Measurements from ENCODE around the gene CKAP4. TPM values are rescaled to one million over a fixed set of nuclear protein-coding genes. Genes with fewer than 3 reads are reported as not detected.

Gene CKAP4
- total RNA-seq, 4 donors from 2014 or later = 15.5 to 24.5 (median 21.0) TPM

- H3K4me1 ChIP-seq = peaks cover 0 to 3% (median 0%) of the 10 kb centered on the region in 4 donors
Measured at GRCh38 chr12:106273491-106273890, 25.7 kb upstream of the CKAP4 start.

GRCh38 chr12:106271575-106272505 lies 24.0 kb upstream of the CKAP4 start:
- H3K9me3 ChIP-seq = no peaks in the 10 kb centered on the region
- H3K4me3 ChIP-seq = no peak overlapping the region
- no peaks in the 10 kb centered on the region for H3K36me3 ChIP-seq
- TF ChIP-seq CTCF (IDR thresholded peaks at IDR 0.05) = no peak
- TF ChIP-seq POLR2A (IDR thresholded peaks at IDR 0.05) = no peak
- no peaks in the 10 kb centered on the region for H3K27me3 ChIP-seq
- no peak overlapping the region for H3K27ac ChIP-seq
- no peak for DNase-seq
- peaks cover 0 to 3% (median 0%) of the 10 kb centered on the region in 4 donors for H3K4me1 ChIP-seq

More at GRCh38 chr12:106273491-106273890, 25.7 kb upstream of the CKAP4 start:
- Histone ChIP-seq H3K27ac (no peak overlapping the region), H3K36me3 (no peaks in the 10 kb centered on the region), H3K4me3 (no peak overlapping the region), H3K9me3 (no peaks in the 10 kb centered on the region), H3K27me3 (no peaks in the 10 kb centered on the region)
- DNase-seq = no peak
- TF ChIP-seq POLR2A (IDR thresholded peaks at IDR 0.05) (no peak), CTCF (IDR thresholded peaks at IDR 0.05) (no peak)

GRCh38 chr12:106269150-106269771 lies 21.4 kb upstream of the CKAP4 start:
- DNase-seq = no peak
- no peak for TF ChIP-seq CTCF (IDR thresholded peaks at IDR 0.05)
- no peak for TF ChIP-seq POLR2A (IDR thresholded peaks at IDR 0.05)

GRCh38 chr12:106267535-106267934 lies 19.7 kb upstream of the CKAP4 start:
- Histone ChIP-seq H3K36me3 (no peaks in the 10 kb centered on the region), H3K4me1 (no peaks in the 10 kb centered on the region), H3K27ac (no peak overlapping the region), H3K9me3 (no peaks in the 10 kb centered on the region), H3K27me3 (no peaks in the 10 kb centered on the region), H3K4me3 (no peak overlapping the region)
- TF ChIP-seq POLR2A (IDR thresholded peaks at IDR 0.05) (no peak), CTCF (IDR thresholded peaks at IDR 0.05) (no peak)
- DNase-seq = no peak

More at GRCh38 chr12:106269150-106269771, 21.4 kb upstream of the CKAP4 start:
- Histone ChIP-seq H3K27me3 (no peaks in the 10 kb centered on the region), H3K4me1 (no peaks in the 10 kb centered on the region), H3K27ac (no peak overlapping the region), H3K4me3 (no peak overlapping the region), H3K36me3 (no peaks in the 10 kb centered on the region), H3K9me3 (no peaks in the 10 kb centered on the region)

GRCh38 chr12:106265116-106265515 lies 17.3 kb upstream of the CKAP4 start:
- no peaks in the 10 kb centered on the region for H3K4me1 ChIP-seq
- H3K27me3 ChIP-seq = no peaks in the 10 kb centered on the region
- no peak overlapping the region for H3K4me3 ChIP-seq
- TF ChIP-seq CTCF (IDR thresholded peaks at IDR 0.05) (no peak), POLR2A (IDR thresholded peaks at IDR 0.05) (no peak)
- no peaks in the 10 kb centered on the region for H3K36me3 ChIP-seq
- H3K27ac ChIP-seq = no peak overlapping the region
- no peaks in the 10 kb centered on the region for H3K9me3 ChIP-seq
- no peak for DNase-seq

Data from Peyer's patch (tissue), 4 donors.